Measurements from ENCODE around the gene ZNF37A. TPM values are rescaled to one million over a fixed set of nuclear protein-coding genes. Genes with fewer than 3 reads are reported as not detected.
"Not testable (repeated sequence)": the region's sequence is repeated elsewhere in the genome, so short reads cannot be mapped to it uniquely, and the experiment has no call there.

ZNF37A gene
- total and polyA plus RNA-seq, 2 experiments from 2014 or later: 10.9 to 11.5 TPM

GRCh38 chr10:38127812-38128211, 33.7 kb downstream of the ZNF37A start:
- H2AFZ ChIP-seq: no peak overlapping the region
- no peaks in the 10 kb centered on the region for H3K79me2 ChIP-seq (ENCODE audit: insufficient read depth)
- no peaks in the 10 kb centered on the region for H4K20me1 ChIP-seq (ENCODE audit: insufficient read depth)
- no peak overlapping the region for H3K9ac ChIP-seq
- H3K4me3 ChIP-seq: no peak overlapping the region
- in situ Hi-C loops (cut with MboI): no loop called here
- H3K27me3 ChIP-seq (replicated peaks; ENCODE audit: insufficient read depth): no peaks in the 10 kb centered on the region
- H3K9me3 ChIP-seq (ENCODE audit: low read depth): no peaks in the 10 kb centered on the region
- H3K4me2 ChIP-seq (ENCODE audit: unreplicated experiment): no peak overlapping the region
- TF ChIP-seq EZH2 (IDR thresholded peaks at IDR 0.05; ENCODE audit: insufficient read depth, poor library complexity, severe bottlenecking): no peak
- no peak for TF ChIP-seq EZH2phosphoT487 (IDR thresholded peaks at IDR 0.05; ENCODE audit: insufficient read depth, low read depth)
- H3F3A ChIP-seq (ENCODE audit: insufficient read depth): no peaks in the 10 kb centered on the region
- no peaks in the 10 kb centered on the region for H3K9me2 ChIP-seq (ENCODE audit: insufficient read depth)
- DNase-seq: peak; percentile 22
- H3K36me3 ChIP-seq (ENCODE audit: low read depth): no peaks in the 10 kb centered on the region
- H3K4me1 ChIP-seq (ENCODE audit: insufficient read depth): no peaks in the 10 kb centered on the region
- no peak overlapping the region for H3K27ac ChIP-seq
- WGBS, 2 experiments (ENCODE audit: low coverage in 1 of 2, low lambda C conversion rate in 2 of 2, missing lambda C conversion rate in 2 of 2): 91 to 94% methylated on average over 2 of the region's 2 CpGs

DNA sequence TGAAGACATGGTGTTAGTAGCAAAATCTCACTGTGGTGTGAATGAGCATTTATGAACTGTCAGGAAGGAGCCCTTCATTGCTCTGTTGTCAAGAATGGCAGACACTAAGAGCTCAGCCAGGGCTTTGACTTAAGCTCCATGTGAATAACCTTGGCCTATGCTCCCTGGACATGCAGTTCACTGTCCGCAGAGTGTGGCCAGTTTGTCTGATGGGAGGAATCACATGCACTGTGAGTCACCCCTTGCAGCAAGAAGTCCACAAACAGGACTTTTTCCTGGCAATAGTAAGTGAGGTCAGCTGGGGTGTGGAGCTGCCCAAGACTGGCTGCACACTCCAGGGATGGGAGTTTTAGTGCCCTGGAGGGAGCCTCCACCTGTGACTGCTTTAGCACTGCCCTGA, 49.5 kb downstream of the ZNF37A start:
- TF ChIP-seq EZH2 (IDR thresholded peaks at IDR 0.05; ENCODE audit: insufficient read depth, poor library complexity, severe bottlenecking) (no peak), EZH2phosphoT487 (IDR thresholded peaks at IDR 0.05; ENCODE audit: insufficient read depth, low read depth) (no peak)
- Histone ChIP-seq H3K79me2 (ENCODE audit: insufficient read depth) (no peaks in the 10 kb centered on the region), H3K36me3 (ENCODE audit: low read depth) (peaks cover 5% of the 10 kb centered on the region; the same call in 1 of the 2 replicates), H3K27ac (no peak overlapping the region), H2AFZ (no peak overlapping the region), H3K27me3 (replicated peaks; ENCODE audit: insufficient read depth) (no peaks in the 10 kb centered on the region), H3K9me2 (ENCODE audit: insufficient read depth) (no peaks in the 10 kb centered on the region), H3K9ac (no peak overlapping the region), H4K20me1 (ENCODE audit: insufficient read depth) (no peaks in the 10 kb centered on the region), H3K4me2 (ENCODE audit: unreplicated experiment) (no peak overlapping the region), H3K4me3 (no peak overlapping the region), H3F3A (ENCODE audit: insufficient read depth) (no peaks in the 10 kb centered on the region), H3K4me1 (ENCODE audit: insufficient read depth) (no peaks in the 10 kb centered on the region), H3K9me3 (ENCODE audit: low read depth) (no peaks in the 10 kb centered on the region)
- in situ Hi-C loops (cut with MboI): no loop called here
- WGBS, 2 experiments (ENCODE audit: low coverage in 1 of 2, low lambda C conversion rate in 2 of 2, missing lambda C conversion rate in 2 of 2): 64 to 68% methylated on average over 1 of the region's 1 CpG
- peak; percentile 35 for DNase-seq

- H3K9me2 ChIP-seq (ENCODE audit: insufficient read depth): no peaks in the 10 kb centered on the region
- no peaks in the 10 kb centered on the region for H3K4me1 ChIP-seq (ENCODE audit: insufficient read depth)
- WGBS, 2 experiments (ENCODE audit: low coverage in 1 of 2, low lambda C conversion rate in 2 of 2, missing lambda C conversion rate in 2 of 2): 69 to 70% methylated on average over 11 of the region's 11 CpGs
- DNase-seq: no peak
- in situ Hi-C loops (cut with MboI): no loop called here
- H3K9ac ChIP-seq: no peak overlapping the region
- H3K27me3 ChIP-seq (replicated peaks; ENCODE audit: insufficient read depth): no peaks in the 10 kb centered on the region
- no peaks in the 10 kb centered on the region for H3K79me2 ChIP-seq (ENCODE audit: insufficient read depth)
- no peak overlapping the region for H3K27ac ChIP-seq
- H4K20me1 ChIP-seq (ENCODE audit: insufficient read depth): no peaks in the 10 kb centered on the region
- H2AFZ ChIP-seq: no peak overlapping the region
- H3K9me3 ChIP-seq (ENCODE audit: low read depth): no peaks in the 10 kb centered on the region
- TF ChIP-seq EZH2 (IDR thresholded peaks at IDR 0.05; ENCODE audit: insufficient read depth, poor library complexity, severe bottlenecking): no peak
- TF ChIP-seq EZH2phosphoT487 (IDR thresholded peaks at IDR 0.05; ENCODE audit: insufficient read depth, low read depth): no peak
- H3F3A ChIP-seq (ENCODE audit: insufficient read depth): no peaks in the 10 kb centered on the region
- no peak overlapping the region for H3K4me2 ChIP-seq (ENCODE audit: unreplicated experiment)
- no peak overlapping the region for H3K4me3 ChIP-seq
- H3K36me3 ChIP-seq (ENCODE audit: low read depth): no peaks in the 10 kb centered on the region
These were observed 52.6 kb downstream of the ZNF37A start for GRCh38 chr10:38146579-38147333.

DNA sequence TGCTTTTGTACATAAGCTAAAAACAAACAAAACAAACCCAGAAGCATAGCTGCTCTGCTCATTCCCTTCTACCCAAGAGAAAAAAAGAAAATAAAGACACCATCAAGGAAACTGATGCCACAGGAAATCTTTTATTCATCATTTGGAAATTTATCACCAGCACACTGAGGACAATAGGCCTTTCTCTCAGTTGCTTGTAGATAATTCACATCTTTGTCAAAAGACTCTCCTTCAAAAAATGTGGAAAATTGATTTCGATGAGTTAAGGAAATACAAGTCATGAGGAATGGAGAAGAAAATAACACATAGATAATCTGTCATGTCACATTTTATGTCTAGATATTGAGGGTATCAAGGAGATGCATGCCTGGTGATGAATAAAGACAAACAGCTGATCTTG, 53.5 kb downstream of the ZNF37A start:
- Histone ChIP-seq H4K20me1 (ENCODE audit: insufficient read depth) (no peaks in the 10 kb centered on the region), H3F3A (ENCODE audit: insufficient read depth) (no peaks in the 10 kb centered on the region), H3K9me3 (ENCODE audit: low read depth) (no peaks in the 10 kb centered on the region), H2AFZ (no peak overlapping the region), H3K27ac (no peak overlapping the region), H3K4me1 (ENCODE audit: insufficient read depth) (no peaks in the 10 kb centered on the region), H3K9ac (no peak overlapping the region), H3K36me3 (ENCODE audit: low read depth) (no peaks in the 10 kb centered on the region), H3K79me2 (ENCODE audit: insufficient read depth) (no peaks in the 10 kb centered on the region), H3K27me3 (replicated peaks; ENCODE audit: insufficient read depth) (no peaks in the 10 kb centered on the region), H3K9me2 (ENCODE audit: insufficient read depth) (no peaks in the 10 kb centered on the region), H3K4me3 (no peak overlapping the region), H3K4me2 (ENCODE audit: unreplicated experiment) (no peak overlapping the region)
- no peak for DNase-seq
- in situ Hi-C loops (cut with MboI): no loop called here
- WGBS, 2 experiments (ENCODE audit: low coverage in 1 of 2, low lambda C conversion rate in 2 of 2, missing lambda C conversion rate in 2 of 2): 18 to 47% methylated on average over 1 of the region's 1 CpG
- no peak for TF ChIP-seq EZH2 (IDR thresholded peaks at IDR 0.05; ENCODE audit: insufficient read depth, poor library complexity, severe bottlenecking)
- TF ChIP-seq EZH2phosphoT487 (IDR thresholded peaks at IDR 0.05; ENCODE audit: insufficient read depth, low read depth): no peak

DNA sequence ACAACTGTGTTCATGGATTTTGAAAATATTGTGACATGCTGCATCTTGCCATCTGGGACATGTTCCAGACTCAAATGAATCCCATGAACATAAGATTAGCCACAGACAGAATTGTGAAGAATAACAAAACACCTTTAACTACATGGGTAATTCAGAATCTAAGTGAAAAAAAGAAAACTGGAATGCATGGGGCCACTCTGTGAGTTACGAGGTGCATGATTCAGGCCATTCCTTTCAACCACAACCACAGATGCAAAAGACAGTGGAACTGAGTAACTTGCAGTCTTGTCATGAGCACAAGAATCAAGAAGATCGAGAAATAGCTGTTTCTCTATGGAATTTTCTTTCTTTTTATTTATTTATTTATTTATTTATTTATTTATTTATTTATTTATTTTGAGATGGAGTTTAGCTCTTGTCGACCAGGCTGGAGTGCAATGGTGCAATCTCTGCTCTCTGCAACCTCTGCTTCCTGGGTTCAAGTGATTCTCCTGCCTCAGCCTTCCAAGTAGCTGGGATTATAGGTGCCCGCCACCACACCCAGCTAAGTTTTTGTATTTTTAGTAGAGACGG, 56.8 kb downstream of the ZNF37A start:
- H3K27me3 ChIP-seq (replicated peaks; ENCODE audit: insufficient read depth); H3K4me3 ChIP-seq; H4K20me1 ChIP-seq (ENCODE audit: insufficient read depth); H3K36me3 ChIP-seq (ENCODE audit: low read depth); H3K9me3 ChIP-seq (ENCODE audit: low read depth); H3K27ac ChIP-seq; H3K4me1 ChIP-seq (ENCODE audit: insufficient read depth); H3K9ac ChIP-seq; H3K9me2 ChIP-seq (ENCODE audit: insufficient read depth); H2AFZ ChIP-seq; H3K79me2 ChIP-seq (ENCODE audit: insufficient read depth); in situ Hi-C loops (cut with MboI); H3F3A ChIP-seq (ENCODE audit: insufficient read depth); H3K4me2 ChIP-seq (ENCODE audit: unreplicated experiment): not testable (repeated sequence)
- peak; percentile 55 for DNase-seq
- WGBS, 2 experiments (ENCODE audit: low coverage in 1 of 2, low lambda C conversion rate in 2 of 2, missing lambda C conversion rate in 2 of 2): 44 to 47% methylated on average over 5 of the region's 5 CpGs

Measured in GM23248 (cell line).